Amniotic stem cell (primary cell): Measurements from ENCODE around the gene SLC66A2.
"Not testable (repeated sequence)": the region's sequence is repeated elsewhere in the genome, so short reads cannot be mapped to it uniquely, and the experiment has no call there.

Experiments
- DNase-seq: peaks from one replicate; lab custom pipeline; 2025; lab: John Stamatoyannopoulos, UW

The SLC66A2 gene

GRCh38 chr18:79970419-79971133 is 19.1 kb upstream of the SLC66A2 start:
- DNase-seq: no peak

- DNase-seq: no peak
Observed at GRCh38 chr18:79965119-79965902, 13.9 kb upstream of the SLC66A2 start.

- DNase-seq: no peak
Observed at GRCh38 chr18:79964330-79965118, 13.1 kb upstream of the SLC66A2 start, which contains the start of gene HSBP1L1. Gene HSBP1L1 (plus strand): TSS chr18:79964643. CDS start chr18:79964736, 93 bp downstream.

- DNase-seq: no peak
Observed at GRCh38 chr18:79963658-79964329, 12.3 kb upstream of the SLC66A2 start.

GRCh38 chr18:79962835-79963657 is 11.6 kb upstream of the SLC66A2 start:
- DNase-seq: no peak

- no peak for DNase-seq
Observed at GRCh38 chr18:79962311-79962710, 10.9 kb upstream of the SLC66A2 start.

GRCh38 chr18:79961527-79962291 is 10.3 kb upstream of the SLC66A2 start:
- DNase-seq: no peak

GRCh38 chr18:79960921-79961526 is 9.6 kb upstream of the SLC66A2 start:
- DNase-seq: no peak

- DNase-seq: not testable (repeated sequence)
Observed at GRCh38 chr18:79960161-79960801, 8.8 kb upstream of the SLC66A2 start.

- DNase-seq: no peak
Observed at GRCh38 chr18:79958981-79959380, 7.5 kb upstream of the SLC66A2 start.

- no peak for DNase-seq
Observed at GRCh38 chr18:79956276-79956675, 4.8 kb upstream of the SLC66A2 start.

GRCh38 chr18:79955302-79956075 is 4.0 kb upstream of the SLC66A2 start:
- DNase-seq: no peak

GRCh38 chr18:79954791-79955190 is 3.3 kb upstream of the SLC66A2 start:
- DNase-seq: no peak

- DNase-seq: no peak
Observed at GRCh38 chr18:79953971-79954651, 2.7 kb upstream of the SLC66A2 start.

- DNase-seq: no peak
Observed at GRCh38 chr18:79952996-79953559, 1.6 kb upstream of the SLC66A2 start.

GRCh38 chr18:79952456-79952995 is 1.1 kb upstream of the SLC66A2 start:
- DNase-seq: no peak
